GM23338 (cell line): ENCODE results near the gene CIB4. TPM values are rescaled to one million over a fixed set of nuclear protein-coding genes. Genes with fewer than 3 reads are reported as not detected.

Experiments
- ATAC-seq: fragments of 200-7000 bp; cut with Tn5 transposase; 3 replicates; pipeline ENCODE4 v1.9.1; 2020
- DNase-seq: peaks from one replicate; pipeline ENCODE4 v3.0.0-alpha.2; 2015; ENCODE audit warnings: low spot score
- H2AFZ ChIP-seq: fragments of 200-600 bp; sonication (generic); 2 replicates; pipeline ENCODE4 v1.8.0; 2016; ENCODE audit warnings: antibody characterized with exemption, mild to moderate bottlenecking, moderate library complexity
- H3F3A ChIP-seq: fragments of 200-600 bp; sonication (generic); replicated peaks from 2 replicates; pipeline ENCODE4 v1.8.0; 2017; ENCODE audit warnings: antibody characterized with exemption, mixed run types, low read depth
- H3K27ac ChIP-seq: fragments of 200-600 bp; sonication (generic); 2 replicates; pipeline ENCODE4 v1.6.1; 2016; ENCODE audit warnings: low read depth
- H3K27me3 ChIP-seq: fragments of 200-600 bp; sonication (generic); 2 replicates; pipeline ENCODE4 v1.8.0; 2016; ENCODE audit warnings: mild to moderate bottlenecking, mixed run types, moderate library complexity; ENCODE audit not compliant: insufficient read depth
- H3K36me3 ChIP-seq: fragments of 200-600 bp; sonication (generic); 2 replicates; pipeline ENCODE4 v1.8.0; 2016; ENCODE audit warnings: mild to moderate bottlenecking; ENCODE audit not compliant: insufficient read depth
- H3K4me1 ChIP-seq: fragments of 200-600 bp; sonication (generic); 2 replicates; pipeline ENCODE4 v1.8.0; 2016; ENCODE audit warnings: mild to moderate bottlenecking, moderate library complexity; ENCODE audit not compliant: insufficient read depth
- H3K4me2 ChIP-seq: fragments of 200-600 bp; sonication (generic); 2 replicates; pipeline ENCODE4 v1.7.1; 2017; ENCODE audit warnings: mixed run types
- H3K4me3 ChIP-seq: fragments of 200-600 bp; sonication (generic); 2 replicates; pipeline ENCODE4 v1.6.1; 2016; ENCODE audit warnings: mixed run types
- H3K79me2 ChIP-seq: fragments of 200-600 bp; sonication (generic); replicated peaks from 2 replicates; pipeline ENCODE4 v1.8.0; 2017; ENCODE audit warnings: mild to moderate bottlenecking; ENCODE audit not compliant: insufficient read depth
- H3K9me2 ChIP-seq: fragments of 200-600 bp; sonication (generic); 2 replicates; pipeline ENCODE4 v1.8.0; 2017; ENCODE audit not compliant: insufficient read depth
- H4K20me1 ChIP-seq: fragments of 200-600 bp; sonication (generic); replicated peaks from 2 replicates; pipeline ENCODE4 v1.8.0; 2017; ENCODE audit warnings: mild to moderate bottlenecking; ENCODE audit not compliant: insufficient read depth
- H3K27ac Mint-ChIP-seq: 2 replicates; pipeline ENCODE4 v1.8.0; 2020; ENCODE audit warnings: inconsistent platforms, mild to moderate bottlenecking, moderate library complexity, mixed read lengths
- H3K27me3 Mint-ChIP-seq: 3 replicates; pipeline ENCODE4 v1.8.0; 2022; ENCODE audit warnings: low read depth, mild to moderate bottlenecking, moderate library complexity, mixed read lengths, inconsistent platforms; ENCODE audit not compliant: insufficient read depth, poor library complexity
- H3K36me3 Mint-ChIP-seq: 3 replicates; pipeline ENCODE4 v1.8.0; 2021; ENCODE audit warnings: low read depth, mild to moderate bottlenecking, inconsistent platforms, moderate library complexity, mixed read lengths
- H3K4me1 Mint-ChIP-seq: 3 replicates; pipeline ENCODE4 v1.8.0; 2020; ENCODE audit warnings: mild to moderate bottlenecking, inconsistent platforms, mixed read lengths
- H3K4me3 Mint-ChIP-seq: 3 replicates; pipeline ENCODE4 v1.8.0; 2021; ENCODE audit warnings: moderate library complexity, mild to moderate bottlenecking, inconsistent platforms, mixed read lengths
- H3K9me3 Mint-ChIP-seq: 3 replicates; pipeline ENCODE4 v1.8.0; 2020; ENCODE audit warnings: moderate library complexity, mild to moderate bottlenecking, inconsistent platforms, mixed read lengths
- CREB1 ChIP-seq: fragments of 250-450 bp; sonication (Bioruptor Pico); IDR thresholded peaks from 2 replicates; pipeline ENCODE4 v1.5.0; 2020; ENCODE audit warnings: low read depth, mild to moderate bottlenecking, moderate library complexity
- EZH2phosphoT487 ChIP-seq: fragments of 200-600 bp; sonication (generic); IDR thresholded peaks from one replicate; pipeline ENCODE4 v1.8.1; 2018; ENCODE audit warnings: antibody characterized with exemption; ENCODE audit not compliant: unreplicated experiment
- JUNB ChIP-seq: IDR thresholded peaks from one replicate; pipeline ENCODE4 v1.6.1; 2016; ENCODE audit warnings: antibody characterized with exemption; ENCODE audit not compliant: unreplicated experiment
- NANOG ChIP-seq: IDR thresholded peaks from 2 replicates; pipeline ENCODE4 v1.6.1; 2016; ENCODE audit warnings: antibody characterized with exemption, borderline replicate concordance
- POLR2AphosphoS5 ChIP-seq: IDR thresholded peaks from 2 replicates; pipeline ENCODE4 v1.6.1; 2016; ENCODE audit warnings: antibody characterized with exemption, low read depth
- REST ChIP-seq: IDR thresholded peaks from one replicate; pipeline ENCODE4 v1.6.1; 2018; ENCODE audit warnings: antibody characterized with exemption; ENCODE audit not compliant: unreplicated experiment
- STAT1 ChIP-seq: IDR thresholded peaks from one replicate; pipeline ENCODE4 v1.6.1; 2016; ENCODE audit warnings: antibody characterized with exemption; ENCODE audit not compliant: unreplicated experiment
- ZNF114 ChIP-seq: fragments of 250-450 bp; sonication (Bioruptor Pico); IDR thresholded peaks from 2 replicates; pipeline ENCODE4 v1.5.0; 2020; ENCODE audit warnings: mild to moderate bottlenecking, moderate library complexity
- ZNF331 ChIP-seq: fragments of 250-450 bp; sonication (Bioruptor Pico); IDR thresholded peaks from 2 replicates; pipeline ENCODE4 v1.5.0; 2020; ENCODE audit warnings: low read depth, mild to moderate bottlenecking, moderate library complexity
- polyA plus RNA-seq: library from polyadenylated mRNA; unstranded; fragments of >200 nt; fragmentation: Nextera tagmentation; extraction: Ambion mirVana; gene quantifications from 2 replicates; pipeline ENCODE4 v1.2.1, GENCODE V29; 2016
- total RNA-seq: library from RNA; depleted of rRNA; stranded (reverse); fragments of >200 nt; shearing (Covaris generic); gene quantifications from 2 replicates; pipeline ENCODE4 v1.2.3, GENCODE V29; 2014
- TF ChIP-seq, protein P1 (sequence below): IDR thresholded peaks from 2 replicates; pipeline ENCODE4 v1.6.1; 2016; ENCODE audit warnings: antibody characterized with exemption
- TF ChIP-seq, protein P2 (sequence below), 2 experiments: fragments of 200-600 bp in 1 of 2; sonication (generic) in 1 of 2; conservative IDR thresholded peaks; 2 replicates each; pipeline versions ENCODE4 v1.5.1 to v1.6.1; 2016 to 2017; ENCODE audit warnings: antibody characterized with exemption in 2 of 2, low read depth in 2 of 2, mild to moderate bottlenecking in 2 of 2, moderate library complexity in 1 of 2

CIB4 gene
- total and polyA plus RNA-seq, 2 experiments from 2014 or later = not detected

DNA sequence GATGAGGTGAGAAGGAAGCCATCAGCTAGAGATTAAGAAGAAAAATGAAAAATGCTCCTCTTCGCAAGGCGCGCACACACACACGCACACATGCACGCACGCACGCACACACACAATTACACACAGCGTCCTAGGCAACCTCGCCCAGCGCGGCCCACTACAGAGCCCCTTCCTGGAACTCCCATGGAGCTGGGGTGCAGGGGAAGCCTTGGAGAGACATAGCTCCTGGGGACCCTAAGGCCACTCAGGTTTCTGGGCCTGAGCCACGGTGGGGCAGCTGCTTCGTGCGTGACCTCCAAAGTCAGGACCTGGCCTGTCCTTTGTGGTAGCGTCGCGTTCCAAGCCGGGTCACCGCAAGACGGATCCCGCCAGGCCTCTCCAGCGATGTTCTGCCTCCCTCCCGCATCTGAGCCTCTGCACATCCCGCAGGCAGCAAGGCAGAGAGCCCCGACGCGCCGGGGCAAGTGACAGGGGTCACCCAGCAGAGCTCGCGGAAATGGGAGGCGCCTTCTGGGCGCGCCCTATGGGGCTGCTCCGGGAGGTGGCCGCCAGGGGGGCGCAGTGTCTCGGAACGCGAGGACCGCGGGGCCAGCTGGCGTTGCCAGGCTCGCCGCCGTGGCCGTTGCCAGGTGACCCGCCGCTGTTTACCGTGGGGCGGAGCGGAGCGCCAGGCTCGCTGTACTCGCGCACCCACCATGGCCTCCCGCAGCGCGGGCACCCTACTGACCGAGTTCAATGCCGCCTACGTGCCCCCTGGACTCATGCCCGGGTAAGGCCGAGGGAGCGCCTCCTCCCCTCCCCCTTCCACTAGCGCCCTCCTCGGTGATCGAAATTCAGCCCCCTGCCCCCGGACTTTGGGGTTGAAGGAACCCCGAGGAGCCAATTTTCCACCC lies 79.0 kb downstream of the CIB4 start:
- peak overlapping the region; percentile 55 for H3K4me3 ChIP-seq

GRCh38 chr2:26561376-26561775 lies 79.8 kb downstream of the CIB4 start:
- Histone ChIP-seq H3K36me3 (no peaks in the 10 kb centered on the region), H3K4me1 (no peaks in the 10 kb centered on the region; the same call in 1 of the 2 replicates), H3K27ac (no peak overlapping the region), H3K4me2 (peak overlapping the region; percentile 81; the same call in 1 of the 2 replicates), H3K4me3 (no peak overlapping the region), H4K20me1 (no peaks in the 10 kb centered on the region), H3K79me2 (no peaks in the 10 kb centered on the region), H3K9me2 (no peaks in the 10 kb centered on the region), H2AFZ (no peak overlapping the region), H3K27me3 (peaks cover 31% of the 10 kb centered on the region), H3F3A (no peaks in the 10 kb centered on the region)
- Mint-ChIP-seq H3K4me3 (no peak overlapping the region), H3K27ac (no peak overlapping the region), H3K36me3 (no peaks in the 10 kb centered on the region; the same call in 2 of the 3 replicates), H3K4me1 (peaks cover 22% of the 10 kb centered on the region), H3K27me3 (peaks cover 31% of the 10 kb centered on the region), H3K9me3 (no peaks in the 10 kb centered on the region; the same call in 2 of the 3 replicates)
- DNase-seq (no peak), ATAC-seq (no peak)
- TF ChIP-seq EZH2phosphoT487 (no peak), POLR2AphosphoS5 (no peak), CREB1 (CRISPR knock-in tag) (no peak), REST (no peak), JUNB (no peak), ZNF114 (CRISPR knock-in tag) (no peak), ZNF331 (no peak), STAT1 (no peak), NANOG (no peak)
- TF ChIP-seq, protein P1, sequence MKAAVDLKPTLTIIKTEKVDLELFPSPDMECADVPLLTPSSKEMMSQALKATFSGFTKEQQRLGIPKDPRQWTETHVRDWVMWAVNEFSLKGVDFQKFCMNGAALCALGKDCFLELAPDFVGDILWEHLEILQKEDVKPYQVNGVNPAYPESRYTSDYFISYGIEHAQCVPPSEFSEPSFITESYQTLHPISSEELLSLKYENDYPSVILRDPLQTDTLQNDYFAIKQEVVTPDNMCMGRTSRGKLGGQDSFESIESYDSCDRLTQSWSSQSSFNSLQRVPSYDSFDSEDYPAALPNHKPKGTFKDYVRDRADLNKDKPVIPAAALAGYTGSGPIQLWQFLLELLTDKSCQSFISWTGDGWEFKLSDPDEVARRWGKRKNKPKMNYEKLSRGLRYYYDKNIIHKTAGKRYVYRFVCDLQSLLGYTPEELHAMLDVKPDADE = no peak
- TF ChIP-seq, protein P2, sequence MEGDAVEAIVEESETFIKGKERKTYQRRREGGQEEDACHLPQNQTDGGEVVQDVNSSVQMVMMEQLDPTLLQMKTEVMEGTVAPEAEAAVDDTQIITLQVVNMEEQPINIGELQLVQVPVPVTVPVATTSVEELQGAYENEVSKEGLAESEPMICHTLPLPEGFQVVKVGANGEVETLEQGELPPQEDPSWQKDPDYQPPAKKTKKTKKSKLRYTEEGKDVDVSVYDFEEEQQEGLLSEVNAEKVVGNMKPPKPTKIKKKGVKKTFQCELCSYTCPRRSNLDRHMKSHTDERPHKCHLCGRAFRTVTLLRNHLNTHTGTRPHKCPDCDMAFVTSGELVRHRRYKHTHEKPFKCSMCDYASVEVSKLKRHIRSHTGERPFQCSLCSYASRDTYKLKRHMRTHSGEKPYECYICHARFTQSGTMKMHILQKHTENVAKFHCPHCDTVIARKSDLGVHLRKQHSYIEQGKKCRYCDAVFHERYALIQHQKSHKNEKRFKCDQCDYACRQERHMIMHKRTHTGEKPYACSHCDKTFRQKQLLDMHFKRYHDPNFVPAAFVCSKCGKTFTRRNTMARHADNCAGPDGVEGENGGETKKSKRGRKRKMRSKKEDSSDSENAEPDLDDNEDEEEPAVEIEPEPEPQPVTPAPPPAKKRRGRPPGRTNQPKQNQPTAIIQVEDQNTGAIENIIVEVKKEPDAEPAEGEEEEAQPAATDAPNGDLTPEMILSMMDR (conservative IDR thresholded peaks at IDR 0.05; ENCODE audit: low read depth in 2 of 2) = no peak

More for the DNA sequence above, 79.0 kb downstream of the CIB4 start:
- no peaks in the 10 kb centered on the region for H3K9me2 ChIP-seq
- peak overlapping the region; percentile 55; the same call in 2 of the 3 replicates for H3K4me3 Mint-ChIP-seq
- TF ChIP-seq, protein P2 (conservative IDR thresholded peaks at IDR 0.05; ENCODE audit: low read depth in 2 of 2) = peak in 1 of 2 experiments; percentile 36; a peak in 2 of 4 replicates
- no peak for TF ChIP-seq JUNB
- peaks cover 31% of the 10 kb centered on the region for H3K27me3 Mint-ChIP-seq
- H3K4me2 ChIP-seq = peak overlapping the region; percentile 81
- ATAC-seq = peak; percentile 41
- peak overlapping the region; percentile 94 for H2AFZ ChIP-seq
- no peaks in the 10 kb centered on the region for H3F3A ChIP-seq
- no peaks in the 10 kb centered on the region; the same call in 2 of the 3 replicates for H3K36me3 Mint-ChIP-seq
- H3K27ac ChIP-seq = no peak overlapping the region
- no peaks in the 10 kb centered on the region for H3K79me2 ChIP-seq
- DNase-seq = peak; percentile 61
- H3K27ac Mint-ChIP-seq = no peak overlapping the region
- H3K36me3 ChIP-seq = no peaks in the 10 kb centered on the region
- no peaks in the 10 kb centered on the region for H4K20me1 ChIP-seq
- peaks cover 31% of the 10 kb centered on the region for H3K27me3 ChIP-seq
- H3K4me1 Mint-ChIP-seq = peaks cover 24% of the 10 kb centered on the region
- H3K4me1 ChIP-seq = no peaks in the 10 kb centered on the region; the same call in 1 of the 2 replicates
- no peaks in the 10 kb centered on the region; the same call in 2 of the 3 replicates for H3K9me3 Mint-ChIP-seq
